Stomach (tissue), 9 donors: ENCODE results near the gene SNTN. TPM values are rescaled to one million over a fixed set of nuclear protein-coding genes. Genes with fewer than 3 reads are reported as not detected.

ENCODE experiments used
- DNase-seq, 2 donors: peaks; one replicate each; pipeline versions ENCODE4 v3.0.0 to v3.0.0-alpha.2; 2013 to 2019
- H3K27ac ChIP-seq, 5 donors: fragments of 200-600 bp in 4 of 5; sonication (generic) in 4 of 5; one replicate each; pipeline ENCODE4 v1.5.1; 2013 to 2019; ENCODE audit warnings: mild to moderate bottlenecking in 1 of 5, moderate library complexity in 1 of 5
- H3K27me3 ChIP-seq, 3 donors: fragments of 200-600 bp; sonication (generic); one replicate each; pipeline ENCODE4 v1.5.1; 2017 to 2019; ENCODE audit warnings: mixed run types in 1 of 3
- H3K36me3 ChIP-seq, 4 donors: fragments of 200-600 bp; sonication (generic); 1 replicate in 3 of 4; 2 replicates in 1 of 4; pipeline ENCODE4 v1.5.1; 2016 to 2019
- H3K4me1 ChIP-seq, 4 donors: fragments of 200-600 bp; sonication (generic); one replicate each; pipeline ENCODE4 v1.5.1; 2016 to 2019
- H3K4me3 ChIP-seq, 4 donors: fragments of 200-600 bp; sonication (generic) in 3 of 4; one replicate each; pipeline ENCODE4 v1.5.1; 2016 to 2019; ENCODE audit warnings: mild to moderate bottlenecking in 1 of 4
- H3K9me3 ChIP-seq, 4 donors: fragments of 200-600 bp; sonication (generic); one replicate each; pipeline ENCODE4 v1.5.1; 2016 to 2019
- EP300 ChIP-seq: sonication (generic); formaldehyde crosslinking; IDR thresholded peaks from one replicate; pipeline ENCODE4 v1.6.1; 2017; ENCODE audit warnings: antibody characterized with exemption
- POLR2A ChIP-seq, 4 donors: fragments of 450-650 bp; IDR thresholded peaks; one replicate each; pipeline ENCODE4 v1.6.1; 2016; ENCODE audit warnings: antibody characterized with exemption in 4 of 4, control low read depth in 2 of 4, mild to moderate bottlenecking in 1 of 4, moderate library complexity in 1 of 4
- POLR2AphosphoS5 ChIP-seq, 3 donors: sonication (generic); formaldehyde crosslinking; IDR thresholded peaks; one replicate each; pipeline ENCODE4 v1.6.1; 2016; ENCODE audit warnings: antibody characterized with exemption in 3 of 3
- WGBS, 5 donors: extraction: QIAGEN DNeasy Blood & Tissue Kit in 3 of 5; methylation state at CpG; one replicate each; pipeline versions ENCODE4 v1.1.5 to v1.1.7; 2013 to 2018; 5-methylcytosine and 5-hydroxymethylcytosine counted together
- intact Hi-C: fragments of 100-400 bp; cut with DNase I; formaldehyde crosslinking; loops from one replicate; pipeline ENCODE4 v1.15.1; 2023; ENCODE audit warnings: low total_unique reads
- polyA plus RNA-seq, 3 donors: library from polyadenylated mRNA; stranded (reverse); fragments of 200-250 nt; gene quantifications; one replicate each; pipeline ENCODE4 v1.2.3, GENCODE V29; 2013
- total RNA-seq, 5 donors: library from RNA; depleted of rRNA; stranded (reverse); fragments of >200 nt; gene quantifications; one replicate each; pipeline versions ENCODE4 v1.1.0 to v1.2.3, GENCODE V29; 2014 to 2016
- TF ChIP-seq, protein P1 (sequence below), 7 experiments: fragments of 450-650 bp in 4 of 7; fragments of 200-600 bp in 3 of 7; sonication (generic) in 3 of 7; IDR thresholded peaks; one replicate each; pipeline ENCODE4 v1.5.1; 2016 to 2019; ENCODE audit warnings: antibody characterized with exemption in 7 of 7, control low read depth in 2 of 7, mild to moderate bottlenecking in 1 of 7
- donor health status: healthy with polysubstance abuse.
- donor health status: Bipolar disorder and iron deficiency.
- donor health status: healthy.

The SNTN gene
- total and polyA plus RNA-seq, 8 donors, result not detected

DNA sequence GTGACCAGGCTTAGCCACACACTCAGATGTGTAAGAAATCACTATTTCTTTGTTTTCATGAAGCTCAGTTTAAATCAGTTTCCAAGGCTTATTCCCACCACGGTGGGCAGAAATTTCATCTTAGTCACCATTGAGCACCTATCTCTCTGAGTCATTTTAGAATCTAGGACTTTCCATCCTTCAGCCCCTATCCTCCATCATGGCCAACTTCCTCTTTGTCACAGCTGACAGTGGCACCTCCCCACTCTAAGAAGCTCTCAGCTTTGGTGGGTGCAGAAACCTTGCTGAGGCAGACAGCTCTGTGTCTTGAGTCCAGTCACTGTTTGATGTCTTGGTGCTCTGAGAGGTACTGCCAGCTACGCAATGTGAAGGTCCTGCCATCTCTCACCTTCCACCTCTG lies 32.9 kb downstream of the SNTN start:
- no peak overlapping the region for H3K4me3 ChIP-seq
- no peaks in the 10 kb centered on the region for H3K4me1 ChIP-seq
- no peak overlapping the region for H3K27ac ChIP-seq
- WGBS, 5 donors, result 79 to 95% (median 91%) methylated on average over 2 of the region's 2 CpGs
- DNase-seq, result no peak
- no peaks in the 10 kb centered on the region for H3K27me3 ChIP-seq
- no peaks in the 10 kb centered on the region for H3K9me3 ChIP-seq
- no peaks in the 10 kb centered on the region for H3K36me3 ChIP-seq
- TF ChIP-seq POLR2AphosphoS5 (IDR thresholded peaks at IDR 0.05) (no peak), POLR2A (IDR thresholded peaks at IDR 0.05) (no peak), EP300 (no peak)
- TF ChIP-seq, protein P1, sequence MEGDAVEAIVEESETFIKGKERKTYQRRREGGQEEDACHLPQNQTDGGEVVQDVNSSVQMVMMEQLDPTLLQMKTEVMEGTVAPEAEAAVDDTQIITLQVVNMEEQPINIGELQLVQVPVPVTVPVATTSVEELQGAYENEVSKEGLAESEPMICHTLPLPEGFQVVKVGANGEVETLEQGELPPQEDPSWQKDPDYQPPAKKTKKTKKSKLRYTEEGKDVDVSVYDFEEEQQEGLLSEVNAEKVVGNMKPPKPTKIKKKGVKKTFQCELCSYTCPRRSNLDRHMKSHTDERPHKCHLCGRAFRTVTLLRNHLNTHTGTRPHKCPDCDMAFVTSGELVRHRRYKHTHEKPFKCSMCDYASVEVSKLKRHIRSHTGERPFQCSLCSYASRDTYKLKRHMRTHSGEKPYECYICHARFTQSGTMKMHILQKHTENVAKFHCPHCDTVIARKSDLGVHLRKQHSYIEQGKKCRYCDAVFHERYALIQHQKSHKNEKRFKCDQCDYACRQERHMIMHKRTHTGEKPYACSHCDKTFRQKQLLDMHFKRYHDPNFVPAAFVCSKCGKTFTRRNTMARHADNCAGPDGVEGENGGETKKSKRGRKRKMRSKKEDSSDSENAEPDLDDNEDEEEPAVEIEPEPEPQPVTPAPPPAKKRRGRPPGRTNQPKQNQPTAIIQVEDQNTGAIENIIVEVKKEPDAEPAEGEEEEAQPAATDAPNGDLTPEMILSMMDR (IDR thresholded peaks at IDR 0.05), result no peak
- intact Hi-C loops, result no loop called here

DNA sequence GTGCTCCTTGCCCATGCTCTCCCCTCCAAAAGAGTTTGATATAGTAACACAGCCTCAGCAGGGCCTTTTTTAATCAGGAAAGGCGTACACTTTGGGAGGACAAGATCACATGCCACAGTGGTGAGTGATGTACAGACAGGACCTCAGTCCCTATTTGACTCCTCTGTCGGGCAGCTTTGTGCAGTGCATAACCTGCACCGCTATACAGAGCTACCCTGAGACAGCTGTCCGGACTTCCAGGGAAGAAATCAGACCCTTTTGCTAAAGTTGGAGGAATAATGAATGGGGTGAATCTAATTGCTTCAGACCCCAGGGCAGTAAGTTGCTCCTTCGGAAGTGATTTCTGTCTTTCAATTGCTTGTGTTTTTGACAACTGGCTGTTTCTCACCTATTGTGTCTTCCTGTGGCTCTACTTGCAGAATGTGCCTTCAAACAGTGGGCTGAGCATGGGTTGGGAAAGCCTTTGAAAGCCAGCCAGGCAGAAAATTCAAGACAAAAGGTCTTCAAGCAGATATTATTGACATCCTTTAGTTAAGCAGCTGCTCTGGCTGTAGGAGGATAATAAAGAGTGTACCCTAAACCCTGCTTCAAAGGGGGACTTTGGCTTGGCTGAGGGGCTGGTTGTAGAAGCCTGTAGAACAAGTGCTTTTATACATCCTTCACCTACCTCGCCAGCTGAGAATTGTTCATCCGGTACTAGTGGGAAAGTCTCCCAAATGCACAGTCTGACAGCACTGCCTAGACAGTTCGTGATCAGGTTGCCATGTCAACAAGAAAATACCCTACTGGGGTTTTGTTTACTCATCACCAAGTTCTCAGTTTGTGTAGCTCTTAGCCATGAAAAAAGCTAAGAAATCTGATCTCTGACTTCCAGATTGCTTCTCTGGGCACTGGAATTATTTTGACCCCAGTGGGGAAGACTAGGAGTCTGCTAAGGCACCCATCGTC lies 35.1 kb downstream of the SNTN start:
- no peaks in the 10 kb centered on the region for H3K27me3 ChIP-seq
- H3K27ac ChIP-seq, result no peak overlapping the region
- no peaks in the 10 kb centered on the region for H3K36me3 ChIP-seq
- WGBS, 5 donors, result 74 to 81% (median 78%) methylated on average over 9 of the region's 9 CpGs
- intact Hi-C loops, result no loop called here
- no peak for TF ChIP-seq EP300
- TF ChIP-seq POLR2A (IDR thresholded peaks at IDR 0.05), result no peak
- TF ChIP-seq POLR2AphosphoS5 (IDR thresholded peaks at IDR 0.05), result no peak
- TF ChIP-seq, protein P1 (IDR thresholded peaks at IDR 0.05), result no peak
- no peaks in the 10 kb centered on the region for H3K4me1 ChIP-seq
- no peak overlapping the region for H3K4me3 ChIP-seq
- no peak for DNase-seq
- H3K9me3 ChIP-seq, result peaks cover 0 to 7% (median 3%) of the 10 kb centered on the region in 4 donors

DNA sequence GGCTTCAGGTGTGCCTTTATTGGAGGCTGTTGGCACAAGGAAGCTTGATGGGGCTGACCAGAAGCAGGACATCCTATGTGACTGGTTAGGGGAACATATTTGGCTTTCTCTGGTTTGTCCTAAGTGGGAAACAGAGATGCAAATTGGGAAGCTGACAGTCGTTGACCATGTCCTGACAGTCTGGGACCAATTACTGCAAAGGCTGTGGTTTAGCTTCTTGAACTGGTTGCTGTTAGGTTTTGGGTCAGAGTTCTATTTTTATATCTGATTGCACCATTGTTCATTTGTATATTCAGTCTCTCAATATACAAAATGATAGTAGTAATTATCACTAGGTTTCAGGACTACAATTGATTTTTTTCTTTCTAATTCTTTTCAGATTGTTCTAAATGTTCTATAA lies 36.8 kb downstream of the SNTN start:
- H3K27ac ChIP-seq, result no peak overlapping the region
- intact Hi-C loops, result no loop called here
- H3K4me3 ChIP-seq, result no peak overlapping the region
- DNase-seq, result no peak
- WGBS, 5 donors, result 44 to 79% (median 60%) methylated on average over 1 of the region's 1 CpG
- peaks cover 0 to 11% (median 6%) of the 10 kb centered on the region in 4 donors for H3K9me3 ChIP-seq
- no peaks in the 10 kb centered on the region for H3K27me3 ChIP-seq
- no peaks in the 10 kb centered on the region for H3K4me1 ChIP-seq
- no peak for TF ChIP-seq EP300
- TF ChIP-seq POLR2AphosphoS5 (IDR thresholded peaks at IDR 0.05), result no peak
- no peaks in the 10 kb centered on the region for H3K36me3 ChIP-seq

DNA sequence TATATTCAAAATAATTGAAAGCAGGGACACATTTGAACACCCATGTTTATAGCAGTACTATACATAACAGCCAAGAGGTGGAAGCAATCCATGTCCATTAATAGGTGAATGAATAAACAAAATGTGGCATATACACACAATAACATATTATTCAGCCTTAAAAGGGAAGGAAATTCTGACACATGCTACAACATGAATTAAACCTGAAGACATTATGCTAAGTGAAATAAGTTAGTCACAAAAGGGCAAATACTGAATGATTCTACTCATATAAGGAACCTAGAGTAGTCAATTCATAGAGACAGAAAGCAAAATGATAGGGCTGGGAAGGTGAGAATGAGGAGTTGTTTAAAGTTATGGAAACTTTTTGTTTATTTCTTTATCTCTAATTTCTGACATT lies 40.9 kb downstream of the SNTN start:
- Histone ChIP-seq H3K27ac (no peak overlapping the region), H3K36me3 (no peaks in the 10 kb centered on the region), H3K9me3 (peaks cover 0 to 20% (median 7%) of the 10 kb centered on the region in 4 donors), H3K27me3 (no peaks in the 10 kb centered on the region), H3K4me3 (no peak overlapping the region), H3K4me1 (no peaks in the 10 kb centered on the region)
- intact Hi-C loops, result no loop called here
- TF ChIP-seq POLR2AphosphoS5 (IDR thresholded peaks at IDR 0.05) (no peak), EP300 (no peak), POLR2A (IDR thresholded peaks at IDR 0.05) (no peak)
- TF ChIP-seq, protein P1 (IDR thresholded peaks at IDR 0.05), result no peak
- no peak for DNase-seq
